ENCODE measurements around the gene ABCB9.
"Not testable (repeated sequence)": the region's sequence is repeated elsewhere in the genome, so short reads cannot be mapped to it uniquely, and the experiment has no call there.

ABCB9 gene

DNA sequence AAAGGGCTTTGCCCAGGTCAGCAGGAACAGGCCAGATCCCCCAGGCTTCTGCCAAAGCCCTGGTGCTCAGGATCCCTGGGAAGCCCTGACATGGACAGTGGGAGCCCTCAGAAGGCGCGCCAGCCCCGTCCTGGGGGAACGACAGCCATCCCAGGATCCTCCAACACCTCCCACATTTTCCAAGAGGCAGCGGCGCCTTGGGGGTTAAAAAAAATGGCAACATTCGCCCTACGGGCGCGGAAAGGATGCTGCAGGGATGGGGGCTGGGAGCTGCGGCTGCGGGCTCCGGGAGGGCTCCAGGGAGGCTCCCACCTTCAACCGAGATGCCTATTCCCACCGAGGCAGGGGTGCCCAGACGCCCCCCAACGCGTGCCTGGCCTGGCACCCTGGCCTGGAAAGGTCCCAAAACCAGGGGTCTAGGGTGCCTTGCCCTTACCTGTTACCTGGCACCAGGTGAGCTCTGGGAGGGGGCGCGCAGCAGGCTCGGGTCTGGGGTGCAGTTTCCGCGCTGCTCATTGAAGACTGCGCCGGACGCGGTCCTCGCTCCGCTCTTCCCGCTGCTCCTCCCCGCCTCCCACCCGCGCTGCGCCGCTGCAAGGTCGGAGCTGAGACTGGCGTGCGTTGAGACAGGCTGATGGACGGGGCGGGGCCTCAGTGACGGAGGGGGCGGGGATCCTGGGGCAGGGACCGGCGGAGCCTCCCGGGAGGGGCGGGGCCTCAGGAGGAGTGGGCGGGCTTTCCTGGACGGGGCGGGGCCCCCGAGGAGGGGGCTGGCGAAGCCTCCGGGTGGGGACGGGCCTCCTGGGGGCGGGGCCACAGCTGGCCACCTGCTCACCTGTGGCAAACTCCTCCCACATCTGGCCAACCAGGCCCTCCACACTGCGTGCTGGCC, at the start of gene ABCB9:
TSS of gene ABCB9 (minus strand) at position 613 of the 892 bp plus-strand sequence. CDS start 6,228 bp downstream, outside the sequence.
- DNase-seq, result peak; percentile 96 to 98

- not testable (repeated sequence) for DNase-seq
Measured at GRCh38 chr12:123014473-123014872, 48.2 kb upstream of the ABCB9 start.

DNA sequence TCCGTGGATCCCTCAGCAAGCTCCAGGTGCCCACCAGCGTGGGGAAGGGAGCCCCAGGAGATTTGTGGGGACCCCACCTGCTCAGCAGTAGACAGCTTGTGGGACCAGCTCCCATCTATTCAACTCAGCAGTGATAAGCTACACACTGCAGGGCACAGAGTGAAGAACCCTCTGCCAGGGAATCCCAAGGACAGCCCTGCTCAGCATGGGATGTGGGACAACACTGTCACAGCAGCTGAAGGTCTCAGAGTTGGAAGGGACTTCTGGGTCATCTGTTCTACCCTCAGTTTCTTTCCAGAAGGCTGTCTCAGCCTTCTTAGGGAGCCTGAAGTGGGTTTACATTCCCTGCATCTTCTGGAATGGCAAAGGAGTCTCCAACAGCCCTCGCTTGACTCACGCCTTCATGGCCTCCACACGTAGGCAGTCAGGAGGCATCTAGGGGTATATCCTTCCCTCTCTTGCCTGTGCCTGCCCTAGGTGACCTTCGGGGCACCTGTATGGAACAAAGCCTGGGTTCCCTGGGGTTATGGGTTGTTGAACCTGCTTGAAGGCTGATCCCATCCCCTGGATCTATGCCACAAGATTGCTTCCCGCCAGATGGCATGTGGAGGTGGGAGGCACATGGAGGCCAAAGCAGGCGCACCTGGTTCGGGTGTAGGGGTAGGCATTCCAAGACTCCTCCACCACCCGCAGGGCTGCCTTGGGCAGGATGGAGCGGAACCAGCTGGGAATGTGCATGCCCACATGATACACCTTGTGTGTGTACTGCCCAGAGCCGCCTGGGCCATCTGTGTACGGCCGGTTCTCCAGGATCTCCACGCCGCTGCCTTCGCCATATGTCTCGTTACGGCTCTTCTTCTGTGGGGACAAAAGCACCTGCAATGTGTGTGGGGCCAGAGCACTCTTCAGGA, 47.2 kb upstream of the ABCB9 start:
- DNase-seq, result no peak

DNA sequence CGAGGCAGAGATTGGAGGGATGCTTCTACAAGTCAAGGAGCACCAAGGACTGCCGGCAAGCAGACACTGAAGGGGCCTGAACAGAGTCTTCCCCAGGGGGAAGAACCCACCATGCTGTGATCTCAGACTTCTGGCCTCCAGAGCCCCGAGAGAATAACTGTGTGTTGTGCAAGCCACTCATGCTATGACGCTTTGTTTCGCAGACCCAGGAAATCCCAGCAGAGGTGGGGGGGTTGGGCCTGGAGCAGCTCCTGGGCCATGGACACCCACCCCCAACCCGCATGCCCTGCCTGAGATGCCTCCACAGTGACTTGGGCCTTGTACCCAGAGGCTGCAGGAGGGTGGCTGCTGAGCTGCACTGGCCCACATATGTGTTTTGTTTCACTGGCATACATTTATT, 45.4 kb upstream of the ABCB9 start:
- DNase-seq, result no peak

GRCh38 chr12:123010681-123011080, 44.4 kb upstream of the ABCB9 start:
- DNase-seq, result no peak

GRCh38 chr12:123010110-123010509, 43.8 kb upstream of the ABCB9 start:
- DNase-seq, result no peak

- no peak for DNase-seq
Measured at GRCh38 chr12:123006977-123007376, 40.7 kb upstream of the ABCB9 start.

DNA sequence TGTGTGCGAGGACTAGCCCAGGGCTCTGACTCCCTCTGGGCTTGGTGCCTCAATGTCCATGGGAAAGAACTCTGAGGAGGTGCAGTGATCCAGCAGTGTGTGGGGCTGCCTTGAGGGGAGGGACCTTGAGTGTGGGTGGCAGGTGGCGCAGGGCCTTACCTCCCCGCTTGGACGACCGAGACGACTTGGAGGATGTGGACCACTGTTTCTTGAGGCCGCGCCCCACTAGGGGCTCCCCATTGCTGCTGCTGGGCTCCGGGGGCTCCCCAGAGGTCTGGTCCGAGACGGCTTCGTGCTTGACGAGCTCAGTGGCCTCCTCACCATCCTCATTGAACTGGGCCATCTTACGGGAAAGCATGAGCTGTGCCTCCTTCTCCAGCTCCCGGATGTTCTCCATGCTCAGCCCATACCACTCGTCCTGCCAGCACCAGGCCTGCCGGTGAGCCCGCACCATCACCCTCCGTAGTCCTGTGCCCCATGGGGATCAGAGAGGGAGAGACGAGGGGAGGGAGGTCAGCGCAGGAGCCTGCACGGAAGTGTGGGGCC, 38.9 kb upstream of the ABCB9 start:
- DNase-seq, result no peak

- no peak for DNase-seq
Measured at GRCh38 chr12:123004287-123004686, 38.0 kb upstream of the ABCB9 start.

DNA sequence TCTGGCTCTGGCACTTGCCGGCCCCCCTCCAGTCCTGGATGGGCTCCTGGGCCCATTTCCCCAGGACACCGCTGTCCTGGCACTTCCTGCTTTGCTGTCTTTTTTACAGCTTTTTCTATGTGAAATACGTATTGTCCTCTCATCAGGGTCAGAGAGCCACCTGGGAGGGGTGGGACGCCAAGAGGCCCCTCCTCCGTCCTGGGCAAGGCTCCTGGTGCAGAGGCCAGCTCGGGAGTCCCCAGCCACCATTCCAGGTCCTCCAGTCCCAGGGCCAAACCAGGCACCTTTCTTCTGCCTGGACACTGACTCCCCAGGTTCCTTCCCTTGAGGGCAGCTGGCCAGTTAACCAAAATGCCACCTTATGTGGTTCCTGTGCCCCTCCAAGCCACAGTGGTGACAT, 37.0 kb upstream of the ABCB9 start:
- DNase-seq, result no peak

DNA sequence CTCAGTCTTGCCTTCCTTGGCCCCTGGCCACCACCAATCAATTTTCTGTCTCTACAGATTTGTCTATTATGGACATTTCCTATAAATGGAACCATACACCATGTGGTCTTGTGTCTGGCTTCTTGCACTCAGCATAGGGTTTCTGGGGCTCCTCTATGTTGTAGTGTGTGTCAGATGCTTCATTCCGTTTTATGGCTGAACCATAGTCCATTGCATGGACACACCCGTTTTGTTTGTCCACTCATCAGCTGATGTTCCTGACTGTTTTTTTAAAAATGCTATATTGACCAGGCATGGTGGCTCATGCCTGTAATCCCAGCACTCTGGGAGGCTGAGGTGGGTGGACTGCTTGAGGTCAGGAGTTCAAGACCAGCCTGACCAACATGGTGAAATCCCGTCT, 35.2 kb upstream of the ABCB9 start:
- DNase-seq, result no peak

DNA sequence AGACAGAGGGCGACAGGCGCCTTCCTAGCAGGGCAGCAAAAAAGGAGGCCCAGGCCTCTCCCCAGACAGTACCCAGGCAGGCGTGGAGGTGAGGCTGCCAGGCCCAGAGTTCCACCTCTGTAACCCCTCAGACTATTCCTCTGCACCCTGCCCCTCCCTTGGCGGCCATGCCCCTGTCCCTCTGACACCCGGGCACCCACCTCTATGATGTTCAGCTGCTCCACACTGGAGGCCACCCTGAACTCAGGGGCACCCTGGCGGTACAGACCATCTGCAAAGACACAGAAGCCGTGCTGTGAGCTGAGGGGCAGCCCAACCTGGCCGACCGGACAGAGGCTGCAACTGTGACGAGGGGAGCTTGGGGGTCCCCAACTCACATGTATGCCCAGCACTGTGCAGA, 34.3 kb upstream of the ABCB9 start:
- no peak for DNase-seq

DNA sequence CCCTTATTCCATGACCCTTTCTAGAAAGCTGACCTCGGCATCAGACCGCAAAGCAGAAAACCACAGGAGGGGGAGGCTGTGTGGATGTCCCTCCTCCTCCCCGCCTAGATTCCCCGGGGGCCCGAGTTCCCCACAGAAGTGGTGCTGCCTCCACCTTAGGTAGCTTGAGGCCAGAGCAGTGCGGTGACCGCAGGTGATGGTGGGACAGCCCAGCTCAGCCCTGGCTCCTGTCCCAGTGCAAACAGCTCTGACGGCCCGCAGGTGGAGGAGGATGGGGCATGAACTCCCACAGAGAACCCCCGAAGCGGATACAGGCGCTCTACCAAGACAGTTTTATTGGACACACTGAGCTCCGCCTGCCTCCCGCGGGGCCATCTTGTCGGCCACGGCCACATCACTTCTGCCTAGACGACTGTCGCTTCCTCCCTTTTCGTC, 33.7 kb upstream of the ABCB9 start:
- no peak for DNase-seq

GRCh38 chr12:122999196-122999946, 33.1 kb upstream of the ABCB9 start:
- no peak for DNase-seq

DNA sequence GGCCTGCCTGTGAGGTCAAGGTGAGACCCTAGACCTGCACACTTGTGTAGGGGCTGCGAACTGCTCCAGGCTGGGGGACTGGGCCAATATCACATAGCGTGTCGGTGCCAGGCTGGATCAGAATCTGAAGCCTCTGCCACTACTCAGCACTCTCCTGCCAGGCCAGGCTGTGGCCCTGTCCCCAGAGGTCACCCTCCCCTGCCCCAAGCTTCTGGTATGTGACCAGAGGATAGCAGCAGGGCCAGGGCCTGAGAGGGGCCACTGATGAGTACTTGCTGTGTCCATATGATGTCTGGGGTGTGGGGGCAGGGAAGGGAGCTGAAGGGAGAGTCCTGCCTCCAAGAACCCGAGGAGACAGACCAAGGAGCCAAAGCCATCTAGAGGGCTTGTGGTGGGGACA, 32.1 kb upstream of the ABCB9 start:
- DNase-seq, result no peak

- no peak for DNase-seq
Measured at GRCh38 chr12:122997343-122998250, 31.3 kb upstream of the ABCB9 start.

- no peak for DNase-seq
Measured at GRCh38 chr12:122996621-122997342, 30.5 kb upstream of the ABCB9 start.

DNA sequence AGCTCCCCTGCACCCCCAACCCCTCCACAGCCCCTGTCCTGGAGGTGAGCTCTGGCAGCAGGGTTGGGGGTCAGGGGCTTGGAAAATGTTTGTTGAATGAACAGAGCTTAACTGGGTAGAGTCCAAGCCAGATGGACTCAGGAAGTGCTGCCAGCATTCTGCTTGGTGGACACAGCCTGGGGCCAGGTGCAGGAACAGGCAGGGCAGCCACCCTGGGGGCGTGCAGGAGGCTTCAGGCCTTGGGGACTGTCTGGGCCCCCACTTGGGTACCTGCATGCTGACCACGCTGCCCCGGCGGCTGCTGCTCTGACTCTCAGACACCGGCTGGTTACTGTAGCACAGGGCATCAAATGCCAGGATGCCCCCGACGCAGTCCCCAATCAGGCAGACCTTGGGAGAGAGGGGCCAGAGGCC, 29.9 kb upstream of the ABCB9 start:
- no peak for DNase-seq

DNA sequence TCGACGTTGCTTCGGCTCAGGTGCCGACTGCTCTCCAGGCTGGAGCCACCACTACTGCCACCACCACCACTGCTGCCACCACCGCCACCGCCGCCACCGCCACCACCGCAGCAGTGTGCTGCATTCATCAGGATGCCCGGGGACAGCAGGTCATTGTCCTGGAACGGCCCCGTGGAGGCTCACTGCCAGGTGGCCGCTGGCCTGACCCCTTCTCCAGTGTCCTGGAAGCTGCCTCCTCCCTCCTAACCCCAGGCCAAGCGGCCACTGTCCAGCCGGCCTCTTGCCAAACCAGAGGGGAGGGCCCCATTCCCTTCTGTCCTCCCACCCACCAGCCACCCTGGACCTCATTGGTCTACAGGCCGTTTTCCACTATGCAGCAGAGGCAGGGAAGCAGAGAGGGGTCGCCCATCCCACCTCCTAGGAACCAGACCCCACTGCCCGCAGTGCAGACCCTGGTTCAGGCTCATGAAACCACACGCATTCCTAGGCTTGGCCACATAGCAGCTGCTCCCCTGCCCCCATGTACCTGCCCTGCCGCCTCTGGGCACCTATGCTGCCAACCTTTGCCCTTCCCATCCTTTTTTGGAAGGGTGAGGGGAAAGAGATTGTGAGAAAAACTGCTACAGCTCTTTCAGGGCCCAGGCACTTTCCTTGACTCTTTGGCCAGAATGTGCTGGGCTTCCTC, 29.4 kb upstream of the ABCB9 start:
- no peak for DNase-seq
